SU-DHL-6 (cell line): ENCODE data around the gene UGT1A10.

ENCODE experiments used
- H2AFZ ChIP-seq: fragments of 200-600 bp; sonication (generic); 2 replicates; pipeline ENCODE4 v1.6.1; 2014; ENCODE audit warnings: low read depth, mild to moderate bottlenecking, moderate library complexity, mixed read lengths, antibody characterized with exemption, low read length; ENCODE audit not compliant: severe bottlenecking
- H3F3A ChIP-seq: fragments of 200-600 bp; shearing (Covaris generic); 2 replicates; pipeline ENCODE4 v1.6.0; 2016; ENCODE audit warnings: antibody characterized with exemption, mild to moderate bottlenecking; ENCODE audit not compliant: insufficient read depth
- H3K27ac ChIP-seq: fragments of 200-600 bp; sonication (generic); 2 replicates; pipeline ENCODE4 v1.5.1; 2016; ENCODE audit warnings: low read depth, mild to moderate bottlenecking, low read length, moderate library complexity, mixed read lengths
- H3K27me3 ChIP-seq: fragments of 200-600 bp; sonication (generic), shearing (Covaris generic); 2 replicates; pipeline ENCODE4 v1.6.0; 2014; ENCODE audit warnings: mild to moderate bottlenecking, low read length
- H3K36me3 ChIP-seq: fragments of 200-600 bp; sonication (generic); 2 replicates; pipeline ENCODE4 v1.6.1; 2014; ENCODE audit warnings: mild to moderate bottlenecking, low read length, mixed read lengths
- H3K4me2 ChIP-seq: fragments of 300-600, 200-600 bp; shearing (Covaris generic), sonication (generic); 2 replicates; pipeline ENCODE4 v1.6.0; 2014; ENCODE audit warnings: low read length, low read depth, mild to moderate bottlenecking; ENCODE audit not compliant: poor library complexity, severe bottlenecking
- H3K4me3 ChIP-seq: fragments of 200-600 bp; sonication (generic); 2 replicates; pipeline ENCODE4 v1.5.1; 2014; ENCODE audit warnings: antibody characterized with exemption, low read length, mild to moderate bottlenecking, mixed read lengths; ENCODE audit not compliant: insufficient read depth, poor library complexity, severe bottlenecking
- H3K79me2 ChIP-seq: fragments of 200-600 bp; sonication (generic); 2 replicates; pipeline ENCODE4 v1.6.1; 2014; ENCODE audit warnings: mild to moderate bottlenecking, low read length, moderate library complexity; ENCODE audit not compliant: insufficient read depth
- H3K9ac ChIP-seq: fragments of 200-600 bp; sonication (generic); 2 replicates; pipeline ENCODE4 v1.7.0; 2014; ENCODE audit warnings: mild to moderate bottlenecking, low read length
- H3K9me2 ChIP-seq: fragments of 200-600 bp; sonication (generic); replicated peaks from 2 replicates; pipeline ENCODE4 v1.6.1; 2014; ENCODE audit warnings: low read length; ENCODE audit not compliant: insufficient read depth
- H3K9me3 ChIP-seq: fragments of 200-600 bp; sonication (generic); 2 replicates; pipeline ENCODE4 v1.6.1; 2014; ENCODE audit warnings: low read length, mixed read lengths; ENCODE audit not compliant: insufficient read depth
- H4K20me1 ChIP-seq: fragments of 200-600 bp; sonication (generic); 2 replicates; pipeline ENCODE4 v1.6.1; 2014; ENCODE audit warnings: low read depth, mild to moderate bottlenecking, antibody characterized with exemption, low read length, moderate library complexity, mixed read lengths
- CTCF ChIP-seq: fragments of 200-600 bp; sonication (generic); IDR thresholded peaks from one replicate; pipeline ENCODE4 v1.5.1; 2017; ENCODE audit warnings: antibody characterized with exemption, mild to moderate bottlenecking, low read length, moderate library complexity; ENCODE audit not compliant: insufficient read depth, poor library complexity, severe bottlenecking
- EZH2phosphoT487 ChIP-seq: fragments of 200-600 bp; sonication (generic), shearing (Covaris generic); conservative IDR thresholded peaks from 2 replicates; pipeline ENCODE4 v1.6.1; 2018; ENCODE audit warnings: mild to moderate bottlenecking, antibody characterized with exemption, low read length, moderate library complexity, mixed read lengths

Gene UGT1A10

DNA sequence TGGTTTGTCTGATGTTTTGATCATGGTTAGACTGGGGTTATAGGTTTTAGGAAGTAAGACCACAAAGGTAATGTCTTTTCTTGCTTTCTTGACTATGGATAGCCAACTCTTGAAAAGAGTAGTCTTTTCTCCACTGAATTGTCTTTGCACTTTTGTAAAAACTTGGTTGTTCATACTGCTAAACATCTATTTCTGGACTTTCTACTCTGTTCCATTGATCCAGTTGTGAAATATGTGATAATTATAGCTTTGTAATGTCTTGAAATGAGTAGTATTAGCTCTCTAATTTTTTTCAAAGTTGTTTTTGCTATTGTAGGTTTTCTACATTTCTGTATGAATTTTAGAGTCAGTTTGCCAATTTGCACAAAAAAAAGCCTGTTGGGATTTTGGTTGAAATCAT lies 22.4 kb downstream of the UGT1A10 start:
- Histone ChIP-seq H3K9ac (no peak overlapping the region), H3K9me2 (no peaks in the 10 kb centered on the region), H2AFZ (no peak overlapping the region), H4K20me1 (no peaks in the 10 kb centered on the region), H3K4me2 (no peak overlapping the region), H3K79me2 (no peaks in the 10 kb centered on the region), H3K36me3 (no peaks in the 10 kb centered on the region), H3K27me3 (no peaks in the 10 kb centered on the region), H3F3A (no peaks in the 10 kb centered on the region), H3K9me3 (no peaks in the 10 kb centered on the region), H3K27ac (no peak overlapping the region), H3K4me3 (no peak overlapping the region)
- TF ChIP-seq CTCF = no peak
- TF ChIP-seq EZH2phosphoT487 = no peak

DNA sequence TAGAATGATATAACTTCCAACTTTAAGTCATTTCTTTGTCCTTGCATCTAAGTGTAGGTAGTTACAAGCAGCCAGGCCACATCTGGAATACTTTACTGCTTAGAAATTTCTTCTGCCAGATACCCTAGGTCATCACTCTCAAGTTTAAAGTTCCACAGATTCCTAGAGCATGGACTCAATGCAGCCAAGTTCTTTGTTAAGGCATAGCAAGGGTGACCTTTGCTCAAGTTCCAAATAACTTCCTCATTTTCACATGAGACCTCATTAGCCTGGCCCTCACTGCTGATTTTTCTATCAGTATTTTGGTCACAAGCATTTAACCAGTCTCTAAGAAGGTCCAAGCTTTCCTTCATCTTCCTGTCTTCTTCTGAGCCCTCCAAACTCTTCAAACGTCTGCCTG lies 27.7 kb downstream of the UGT1A10 start:
- Histone ChIP-seq H3K27me3 (no peaks in the 10 kb centered on the region), H3K79me2 (no peaks in the 10 kb centered on the region), H2AFZ (no peak overlapping the region), H3F3A (no peaks in the 10 kb centered on the region), H3K9me3 (no peaks in the 10 kb centered on the region), H3K9ac (no peak overlapping the region), H3K36me3 (no peaks in the 10 kb centered on the region), H3K4me2 (no peak overlapping the region), H4K20me1 (no peaks in the 10 kb centered on the region), H3K4me3 (no peak overlapping the region), H3K27ac (no peak overlapping the region), H3K9me2 (no peaks in the 10 kb centered on the region)
- no peak for TF ChIP-seq CTCF
- TF ChIP-seq EZH2phosphoT487 = no peak

DNA sequence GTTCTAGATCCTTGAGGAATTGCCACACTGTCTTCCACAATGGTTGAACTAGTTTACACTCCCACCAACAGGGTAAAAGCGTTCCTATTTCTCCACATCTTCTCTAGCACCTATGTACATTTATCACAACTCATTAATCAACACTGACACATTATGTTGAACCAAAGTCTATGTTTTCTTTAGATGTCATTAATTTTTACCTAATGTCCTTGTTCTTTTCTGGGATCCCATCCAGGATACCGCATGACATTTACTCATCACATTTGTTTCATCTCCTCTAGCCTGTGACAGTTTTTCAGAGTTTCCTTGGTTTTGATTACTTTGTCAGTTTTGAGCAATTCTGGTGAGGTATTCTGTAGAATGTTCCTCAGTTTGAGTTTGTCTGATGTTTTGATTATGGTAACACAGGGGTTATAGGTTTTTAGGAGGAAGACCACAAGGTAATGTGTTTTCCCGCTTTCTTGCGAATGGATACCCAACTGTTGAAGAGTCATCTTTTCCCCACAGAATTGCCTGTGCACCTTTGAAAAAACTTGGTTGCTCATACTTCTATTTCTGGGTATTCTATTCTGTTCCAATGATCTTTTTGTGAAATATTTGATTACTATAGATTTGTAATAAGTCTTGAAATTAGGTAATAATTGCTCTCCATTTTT lies 32.5 kb downstream of the UGT1A10 start:
- Histone ChIP-seq H3K9me3 (no peaks in the 10 kb centered on the region), H3K4me2 (no peak overlapping the region), H3K4me3 (no peak overlapping the region), H3F3A (no peaks in the 10 kb centered on the region), H3K36me3 (no peaks in the 10 kb centered on the region), H3K27me3 (no peaks in the 10 kb centered on the region), H3K9me2 (no peaks in the 10 kb centered on the region), H3K79me2 (no peaks in the 10 kb centered on the region), H2AFZ (no peak overlapping the region), H3K27ac (no peak overlapping the region), H3K9ac (no peak overlapping the region), H4K20me1 (no peaks in the 10 kb centered on the region)
- TF ChIP-seq CTCF (no peak), EZH2phosphoT487 (no peak)
